ENCODE measurements around the gene HAPLN2. TPM values are rescaled to one million over a fixed set of nuclear protein-coding genes. Genes with fewer than 3 reads are reported as not detected.

HAPLN2 gene
- total RNA-seq, 1 donor from 2014 or later: not detected

DNA sequence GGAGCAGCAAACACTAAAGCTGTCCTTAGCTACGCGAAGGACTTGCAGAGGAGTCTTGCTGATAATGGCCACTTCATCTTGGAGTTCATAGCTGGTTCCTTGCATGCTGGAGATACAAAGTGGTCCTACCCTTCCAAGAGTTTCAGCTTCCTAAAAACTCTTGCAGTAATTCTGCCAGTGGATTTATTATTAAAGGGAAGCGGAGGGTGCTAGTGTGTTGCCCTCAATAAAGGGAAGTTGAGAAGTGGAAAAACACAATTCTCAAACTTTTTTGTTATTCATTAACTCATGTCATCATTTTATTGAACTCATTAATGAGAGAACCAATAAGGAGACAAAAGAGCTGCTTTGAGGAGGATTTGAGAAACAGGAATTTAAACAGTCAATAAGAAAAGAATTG, 6.5 kb upstream of the HAPLN2 start:
- DNase-seq (no peak), ATAC-seq (ENCODE audit: low read depth) (no peak)
- H3K4me3 Mint-ChIP-seq: no peak overlapping the region
- POLR2A ChIA-PET: no interaction called here
- H3K4me1 Mint-ChIP-seq: peaks cover 12% of the 10 kb centered on the region
- intact Hi-C loops (cut with micrococcal nuclease): no loop called here
- no peak overlapping the region for H3K27ac Mint-ChIP-seq
- H3K9me3 Mint-ChIP-seq: no peaks in the 10 kb centered on the region
- CTCF ChIA-PET: interaction anchor here (1.1 to 2.2 kb wide), 4 partner anchors 11 to 227 kb away, joined by 3 to 17 read pairs (median 4); no protein-coding TSS in a partner anchor
- H3K36me3 Mint-ChIP-seq (ENCODE audit: low read depth): no peaks in the 10 kb centered on the region
- TF ChIP-seq, protein P1, sequence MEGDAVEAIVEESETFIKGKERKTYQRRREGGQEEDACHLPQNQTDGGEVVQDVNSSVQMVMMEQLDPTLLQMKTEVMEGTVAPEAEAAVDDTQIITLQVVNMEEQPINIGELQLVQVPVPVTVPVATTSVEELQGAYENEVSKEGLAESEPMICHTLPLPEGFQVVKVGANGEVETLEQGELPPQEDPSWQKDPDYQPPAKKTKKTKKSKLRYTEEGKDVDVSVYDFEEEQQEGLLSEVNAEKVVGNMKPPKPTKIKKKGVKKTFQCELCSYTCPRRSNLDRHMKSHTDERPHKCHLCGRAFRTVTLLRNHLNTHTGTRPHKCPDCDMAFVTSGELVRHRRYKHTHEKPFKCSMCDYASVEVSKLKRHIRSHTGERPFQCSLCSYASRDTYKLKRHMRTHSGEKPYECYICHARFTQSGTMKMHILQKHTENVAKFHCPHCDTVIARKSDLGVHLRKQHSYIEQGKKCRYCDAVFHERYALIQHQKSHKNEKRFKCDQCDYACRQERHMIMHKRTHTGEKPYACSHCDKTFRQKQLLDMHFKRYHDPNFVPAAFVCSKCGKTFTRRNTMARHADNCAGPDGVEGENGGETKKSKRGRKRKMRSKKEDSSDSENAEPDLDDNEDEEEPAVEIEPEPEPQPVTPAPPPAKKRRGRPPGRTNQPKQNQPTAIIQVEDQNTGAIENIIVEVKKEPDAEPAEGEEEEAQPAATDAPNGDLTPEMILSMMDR (IDR thresholded peaks at IDR 0.05): no peak
- H3K27me3 Mint-ChIP-seq: peaks cover 29% of the 10 kb centered on the region

DNA sequence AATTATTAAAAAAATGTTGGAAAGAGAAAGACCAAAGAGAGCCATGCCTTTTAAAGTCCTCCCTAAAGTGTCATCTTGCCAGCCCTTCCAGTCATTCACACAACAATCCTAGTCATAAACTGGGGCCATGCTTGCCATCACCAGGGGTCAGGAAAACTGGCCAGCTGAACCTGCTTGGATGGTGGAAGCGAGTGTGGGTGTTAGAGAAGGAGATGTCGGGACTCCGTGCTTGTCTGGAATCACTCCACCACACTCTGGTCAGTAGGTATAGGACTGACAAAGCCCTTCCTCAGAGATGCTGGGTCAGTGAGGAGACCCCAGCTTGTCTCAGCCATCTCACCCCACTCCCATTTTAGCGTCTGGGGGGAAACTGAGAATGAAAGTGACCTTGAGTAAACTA, 3.3 kb upstream of the HAPLN2 start:
- ATAC-seq (ENCODE audit: low read depth) (no peak), DNase-seq (no peak)
- Mint-ChIP-seq H3K36me3 (ENCODE audit: low read depth) (no peaks in the 10 kb centered on the region), H3K27me3 (peaks cover 43% of the 10 kb centered on the region), H3K4me3 (no peak overlapping the region), H3K4me1 (no peaks in the 10 kb centered on the region), H3K9me3 (no peaks in the 10 kb centered on the region), H3K27ac (no peak overlapping the region)
- ChIA-PET POLR2A (no interaction called here), CTCF (no interaction called here)
- intact Hi-C loops (cut with micrococcal nuclease): no loop called here
- TF ChIP-seq, protein P1 (IDR thresholded peaks at IDR 0.05): no peak

DNA sequence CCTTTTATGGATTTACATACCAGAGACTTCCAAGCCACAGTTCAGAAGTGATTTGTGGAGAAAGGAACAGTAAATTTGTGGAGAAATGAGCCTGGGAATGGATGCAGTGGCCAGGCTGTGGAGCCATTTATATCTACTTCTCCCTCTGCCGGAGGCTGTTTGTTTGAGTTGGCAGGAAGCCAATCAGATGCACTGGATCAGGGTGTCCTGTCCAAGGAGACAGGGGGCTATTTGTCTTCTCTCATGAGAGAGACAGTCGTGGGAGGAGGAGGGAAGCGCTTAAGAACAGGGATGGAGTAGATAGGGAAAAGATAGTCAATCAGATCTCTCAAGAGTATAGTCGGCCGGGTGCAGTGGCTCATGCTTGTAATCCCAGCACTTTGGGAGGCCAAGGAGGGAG, 2.8 kb upstream of the HAPLN2 start:
- no peak for DNase-seq
- intact Hi-C loops (cut with micrococcal nuclease): no loop called here
- ChIA-PET POLR2A (interaction anchor here (0.7 kb wide), 1 partner anchor 1443 kb away, joined by 5 read pairs; the partner anchor contains the start of gene KRTCAP2), CTCF (interaction anchor here (1.0 to 1.2 kb wide), 2 partner anchors 10 to 73 kb away, joined by 3 read pairs; no protein-coding TSS in a partner anchor)
- TF ChIP-seq, protein P1 (IDR thresholded peaks at IDR 0.05): no peak
- Mint-ChIP-seq H3K27ac (no peak overlapping the region), H3K27me3 (peaks cover 45% of the 10 kb centered on the region), H3K9me3 (no peaks in the 10 kb centered on the region), H3K4me1 (no peaks in the 10 kb centered on the region), H3K36me3 (ENCODE audit: low read depth) (no peaks in the 10 kb centered on the region), H3K4me3 (no peak overlapping the region)
- no peak for ATAC-seq (ENCODE audit: low read depth)

DNA sequence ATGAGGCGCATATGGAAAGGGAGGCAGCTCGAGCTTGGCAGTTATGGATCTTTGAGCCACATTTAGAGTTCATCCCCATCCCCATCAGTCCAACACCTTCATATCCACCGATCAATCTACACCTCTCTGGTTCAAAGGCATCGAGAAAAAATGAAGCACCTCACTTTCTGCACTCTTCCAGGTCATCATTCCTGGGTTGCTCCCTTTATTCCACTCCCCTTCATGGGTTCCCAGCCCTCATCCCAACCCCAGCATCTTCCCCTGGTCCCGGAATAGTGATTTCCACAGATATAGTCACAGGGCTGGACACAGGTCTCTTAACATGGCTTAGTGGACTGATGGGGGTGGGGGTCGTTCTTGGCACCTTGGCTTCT, 354 bp downstream of the HAPLN2 start:
- DNase-seq (no peak), ATAC-seq (ENCODE audit: low read depth) (no peak)
- Mint-ChIP-seq H3K27ac (no peak overlapping the region), H3K36me3 (ENCODE audit: low read depth) (no peaks in the 10 kb centered on the region), H3K4me3 (no peak overlapping the region), H3K27me3 (peaks cover 49% of the 10 kb centered on the region), H3K9me3 (no peaks in the 10 kb centered on the region), H3K4me1 (peaks cover 3% of the 10 kb centered on the region)
- POLR2A ChIA-PET: no interaction called here
- TF ChIP-seq, protein P1 (IDR thresholded peaks at IDR 0.05): no peak
- intact Hi-C loops (cut with micrococcal nuclease): no loop called here
- CTCF ChIA-PET: interaction anchor here (0.9 to 2.6 kb wide), 8 partner anchors 11 to 234 kb away, joined by 3 to 13 read pairs (median 4); partner anchors contain the start of genes CRABP2 and NES

DNA sequence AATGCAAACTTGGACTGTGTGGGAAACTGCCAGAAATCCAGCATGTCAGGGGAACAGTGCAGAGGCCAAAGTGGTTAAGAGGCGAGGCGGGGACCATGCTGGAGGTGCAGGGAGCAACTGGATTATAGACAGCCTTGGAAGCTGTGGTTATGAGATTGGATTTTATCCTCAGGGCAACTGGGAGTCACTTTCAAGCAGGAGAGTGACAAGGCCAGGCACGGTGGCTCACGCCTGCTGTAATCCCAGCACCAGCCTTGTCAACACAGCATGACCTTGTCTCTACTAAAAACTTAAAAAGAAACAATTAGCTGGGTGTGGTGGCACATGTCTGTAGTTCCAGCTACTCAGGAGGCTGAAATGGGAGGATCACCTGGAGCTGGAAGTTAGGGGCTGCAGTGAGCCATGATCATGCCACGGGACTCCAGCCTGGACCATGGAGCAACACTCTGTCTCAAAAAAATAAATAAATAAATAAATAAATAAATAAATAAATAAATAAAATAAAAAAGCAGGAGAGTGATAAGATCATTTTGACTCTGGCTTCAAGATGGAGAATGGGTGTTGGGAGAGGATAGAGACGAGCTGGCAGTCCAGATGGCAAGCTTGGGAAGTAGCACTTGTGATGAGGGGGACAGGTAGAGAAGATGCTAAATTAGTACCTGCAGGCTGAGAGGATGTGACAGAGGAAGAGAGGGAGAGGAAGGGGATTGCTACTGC, 3.5 kb downstream of the HAPLN2 start:
- TF ChIP-seq, protein P1 (IDR thresholded peaks at IDR 0.05): no peak
- Mint-ChIP-seq H3K27ac (peak overlapping the region; percentile 67), H3K36me3 (ENCODE audit: low read depth) (no peaks in the 10 kb centered on the region), H3K4me3 (no peak overlapping the region), H3K4me1 (peaks cover 12% of the 10 kb centered on the region), H3K27me3 (peaks cover 42% of the 10 kb centered on the region), H3K9me3 (no peaks in the 10 kb centered on the region)
- ATAC-seq (ENCODE audit: low read depth): no peak
- ChIA-PET POLR2A (interaction anchor here (0.8 kb wide), 1 partner anchor 98 kb away, joined by 3 read pairs; no protein-coding TSS in a partner anchor), CTCF (interaction anchor here (1.3 to 4.6 kb wide), 3 partner anchors 37 to 268 kb away, joined by 3 to 34 read pairs (median 6); no protein-coding TSS in a partner anchor)
- no peak for DNase-seq
- intact Hi-C loops (cut with micrococcal nuclease): loop anchor here (5.0 kb wide), 2 partner anchors 40 to 235 kb away; no protein-coding TSS in a partner anchor

Measured in activated B cell treated with CpG ODN at 0.5 μM for 24 hours (primary cell).